ENCODE measurements around the gene RFXANK. TPM values are rescaled to one million over a fixed set of nuclear protein-coding genes. Genes with fewer than 3 reads are reported as not detected.
"Not testable (repeated sequence)": the region's sequence is repeated elsewhere in the genome, so short reads cannot be mapped to it uniquely, and the experiment has no call there.

Gene RFXANK
- total RNA-seq, 1 donor from 2014 or later = 112 TPM

GRCh38 chr19:19173243-19173642, 18.8 kb upstream of the RFXANK start:
- H3K4me3 Mint-ChIP-seq (ENCODE audit: low read depth); H3K27ac Mint-ChIP-seq; intact Hi-C loops (cut with micrococcal nuclease); H3K27me3 Mint-ChIP-seq (ENCODE audit: low read depth); H3K9me3 Mint-ChIP-seq; H3K4me1 Mint-ChIP-seq (ENCODE audit: low read depth); H3K36me3 Mint-ChIP-seq (ENCODE audit: low read depth); DNase-seq (ENCODE audit: low spot score): not testable (repeated sequence)

- no peak overlapping the region for H3K27ac Mint-ChIP-seq
- no peaks in the 10 kb centered on the region for H3K27me3 Mint-ChIP-seq (ENCODE audit: low read depth)
- intact Hi-C loops (cut with micrococcal nuclease) = no loop called here
- peaks cover 24% of the 10 kb centered on the region for H3K36me3 Mint-ChIP-seq (ENCODE audit: low read depth)
- H3K9me3 Mint-ChIP-seq = no peaks in the 10 kb centered on the region
- DNase-seq (ENCODE audit: low spot score) = no peak
- H3K4me1 Mint-ChIP-seq (ENCODE audit: low read depth) = no peaks in the 10 kb centered on the region
- no peak overlapping the region for H3K4me3 Mint-ChIP-seq (ENCODE audit: low read depth)
Observed at GRCh38 chr19:19176950-19177349, 15.1 kb upstream of the RFXANK start.

GRCh38 chr19:19179548-19180441, 12.3 kb upstream of the RFXANK start:
- H3K4me1 Mint-ChIP-seq (ENCODE audit: low read depth) = no peaks in the 10 kb centered on the region
- no peaks in the 10 kb centered on the region for H3K27me3 Mint-ChIP-seq (ENCODE audit: low read depth)
- H3K4me3 Mint-ChIP-seq (ENCODE audit: low read depth) = no peak overlapping the region

GRCh38 chr19:19181488-19181998, 10.5 kb upstream of the RFXANK start:
- Mint-ChIP-seq H3K9me3 (peaks cover 2% of the 10 kb centered on the region), H3K4me1 (ENCODE audit: low read depth) (peaks cover 2% of the 10 kb centered on the region), H3K27me3 (ENCODE audit: low read depth) (no peaks in the 10 kb centered on the region), H3K36me3 (ENCODE audit: low read depth) (peaks cover 40% of the 10 kb centered on the region), H3K4me3 (ENCODE audit: low read depth) (no peak overlapping the region), H3K27ac (no peak overlapping the region)
- intact Hi-C loops (cut with micrococcal nuclease) = no loop called here
- no peak for DNase-seq (ENCODE audit: low spot score)

More at GRCh38 chr19:19179548-19180441, 12.3 kb upstream of the RFXANK start:
- Mint-ChIP-seq H3K27ac (no peak overlapping the region), H3K9me3 (no peaks in the 10 kb centered on the region), H3K36me3 (ENCODE audit: low read depth) (peaks cover 33% of the 10 kb centered on the region)
- DNase-seq (ENCODE audit: low spot score) = no peak
- intact Hi-C loops (cut with micrococcal nuclease) = no loop called here

GRCh38 chr19:19185853-19186740, 6.0 kb upstream of the RFXANK start:
- DNase-seq (ENCODE audit: low spot score) = peak; percentile 42
- peaks cover 13% of the 10 kb centered on the region for H3K4me1 Mint-ChIP-seq (ENCODE audit: low read depth)
- peaks cover 55% of the 10 kb centered on the region for H3K36me3 Mint-ChIP-seq (ENCODE audit: low read depth)
- H3K9me3 Mint-ChIP-seq = peaks cover 7% of the 10 kb centered on the region
- H3K27ac Mint-ChIP-seq = peak overlapping the region; percentile 4
- intact Hi-C loops (cut with micrococcal nuclease) = no loop called here
- no peaks in the 10 kb centered on the region for H3K27me3 Mint-ChIP-seq (ENCODE audit: low read depth)
- no peak overlapping the region for H3K4me3 Mint-ChIP-seq (ENCODE audit: low read depth)

GRCh38 chr19:19186742-19187141, 5.3 kb upstream of the RFXANK start:
- no peak overlapping the region for H3K27ac Mint-ChIP-seq
- H3K4me3 Mint-ChIP-seq (ENCODE audit: low read depth) = no peak overlapping the region
- H3K9me3 Mint-ChIP-seq = peaks cover 7% of the 10 kb centered on the region
- H3K36me3 Mint-ChIP-seq (ENCODE audit: low read depth) = peaks cover 48% of the 10 kb centered on the region
- intact Hi-C loops (cut with micrococcal nuclease) = no loop called here
- DNase-seq (ENCODE audit: low spot score) = no peak
- H3K4me1 Mint-ChIP-seq (ENCODE audit: low read depth) = peaks cover 13% of the 10 kb centered on the region
- no peaks in the 10 kb centered on the region for H3K27me3 Mint-ChIP-seq (ENCODE audit: low read depth)

GRCh38 chr19:19191768-19192077, 335 bp upstream of the RFXANK start:
- H3K4me3 Mint-ChIP-seq (ENCODE audit: low read depth) = peak overlapping the region; percentile 94
- intact Hi-C loops (cut with micrococcal nuclease) = loop anchor here (1.0 to 5.0 kb wide), 5 partner anchors 12 to 274 kb away; partner anchors contain the start of genes ARMC6, COPE, DDX49 and MAU2
- H3K27me3 Mint-ChIP-seq (ENCODE audit: low read depth) = no peaks in the 10 kb centered on the region
- peaks cover 27% of the 10 kb centered on the region for H3K36me3 Mint-ChIP-seq (ENCODE audit: low read depth)
- H3K4me1 Mint-ChIP-seq (ENCODE audit: low read depth) = peaks cover 18% of the 10 kb centered on the region
- DNase-seq (ENCODE audit: low spot score) = no peak
- H3K9me3 Mint-ChIP-seq = peaks cover 3% of the 10 kb centered on the region
- peak overlapping the region; percentile 99 for H3K27ac Mint-ChIP-seq

GRCh38 chr19:19192910-19193423, 909 bp downstream of the RFXANK start:
- no peaks in the 10 kb centered on the region for H3K9me3 Mint-ChIP-seq
- peaks cover 26% of the 10 kb centered on the region for H3K36me3 Mint-ChIP-seq (ENCODE audit: low read depth)
- H3K4me3 Mint-ChIP-seq (ENCODE audit: low read depth) = peak overlapping the region; percentile 94
- peaks cover 18% of the 10 kb centered on the region for H3K4me1 Mint-ChIP-seq (ENCODE audit: low read depth)
- DNase-seq (ENCODE audit: low spot score) = no peak
- peak overlapping the region; percentile 99 for H3K27ac Mint-ChIP-seq
- intact Hi-C loops (cut with micrococcal nuclease) = loop anchor here (1.0 to 5.0 kb wide), 5 partner anchors 10 to 276 kb away; partner anchors contain the start of genes ARMC6, COPE, DDX49 and MAU2
- H3K27me3 Mint-ChIP-seq (ENCODE audit: low read depth) = no peaks in the 10 kb centered on the region

GRCh38 chr19:19193926-19194325, 1.9 kb downstream of the RFXANK start:
- Mint-ChIP-seq H3K27me3 (ENCODE audit: low read depth) (no peaks in the 10 kb centered on the region), H3K4me3 (ENCODE audit: low read depth) (peak overlapping the region; percentile 94), H3K27ac (peak overlapping the region; percentile 71), H3K4me1 (ENCODE audit: low read depth) (peaks cover 18% of the 10 kb centered on the region), H3K36me3 (ENCODE audit: low read depth) (peaks cover 28% of the 10 kb centered on the region), H3K9me3 (no peaks in the 10 kb centered on the region)
- intact Hi-C loops (cut with micrococcal nuclease) = loop anchor here (5.0 kb wide), 2 partner anchors 162 to 277 kb away; partner anchors contain the start of genes ARMC6, COPE, DDX49 and SUGP2
- DNase-seq (ENCODE audit: low spot score) = no peak

- Mint-ChIP-seq H3K27me3 (ENCODE audit: low read depth) (no peaks in the 10 kb centered on the region), H3K4me1 (ENCODE audit: low read depth) (peaks cover 20% of the 10 kb centered on the region), H3K4me3 (ENCODE audit: low read depth) (peak overlapping the region; percentile 92), H3K36me3 (ENCODE audit: low read depth) (peaks cover 29% of the 10 kb centered on the region), H3K27ac (peak overlapping the region; percentile 85), H3K9me3 (no peaks in the 10 kb centered on the region)
- intact Hi-C loops (cut with micrococcal nuclease) = no loop called here
- DNase-seq (ENCODE audit: low spot score) = no peak
Observed at GRCh38 chr19:19201697-19202630, 9.9 kb downstream of the RFXANK start.

- intact Hi-C loops (cut with micrococcal nuclease) = loop anchor here (1.0 kb wide), 1 partner anchor 10 kb away; the partner anchor contains the start of genes BORCS8 and RFXANK
- H3K36me3 Mint-ChIP-seq (ENCODE audit: low read depth) = peaks cover 28% of the 10 kb centered on the region
- H3K4me3 Mint-ChIP-seq (ENCODE audit: low read depth) = peak overlapping the region; percentile 92
- no peaks in the 10 kb centered on the region for H3K9me3 Mint-ChIP-seq
- peak overlapping the region; percentile 85 for H3K27ac Mint-ChIP-seq
- no peak for DNase-seq (ENCODE audit: low spot score)
- peaks cover 27% of the 10 kb centered on the region for H3K4me1 Mint-ChIP-seq (ENCODE audit: low read depth)
- no peaks in the 10 kb centered on the region for H3K27me3 Mint-ChIP-seq (ENCODE audit: low read depth)
Observed at GRCh38 chr19:19202707-19203011, 10.6 kb downstream of the RFXANK start.
